ENCODE results near the gene BHLHE41.

Gene BHLHE41

GRCh38 chr12:26113853-26114719 is 10.8 kb downstream of the BHLHE41 start:
- peak; percentile 87 for DNase-seq

- peak; percentile 19 for DNase-seq
These were observed 11.6 kb downstream of the BHLHE41 start for GRCh38 chr12:26113181-26113654.

- no peak for DNase-seq
These were observed 12.1 kb downstream of the BHLHE41 start for GRCh38 chr12:26112703-26113147.

- no peak for DNase-seq
These were observed 12.6 kb downstream of the BHLHE41 start for GRCh38 chr12:26112232-26112631.

- DNase-seq, result no peak
These were observed 15.4 kb downstream of the BHLHE41 start for GRCh38 chr12:26109343-26109881.

GRCh38 chr12:26108915-26109314 is 15.9 kb downstream of the BHLHE41 start:
- DNase-seq, result no peak

- DNase-seq, result no peak
These were observed 18.5 kb downstream of the BHLHE41 start for GRCh38 chr12:26106347-26106746.

GRCh38 chr12:26102953-26103352 is 21.9 kb downstream of the BHLHE41 start:
- no peak for DNase-seq

- DNase-seq, result no peak
These were observed 23.1 kb downstream of the BHLHE41 start for GRCh38 chr12:26101763-26102162.

- DNase-seq, result no peak
These were observed 23.5 kb downstream of the BHLHE41 start for GRCh38 chr12:26101350-26101734.

- DNase-seq, result no peak
These were observed 24.0 kb downstream of the BHLHE41 start for GRCh38 chr12:26100666-26101349.

- peak; percentile 86 for DNase-seq
These were observed 27.6 kb downstream of the BHLHE41 start for GRCh38 chr12:26097046-26097878.

GRCh38 chr12:26096036-26096435 is 28.8 kb downstream of the BHLHE41 start:
- no peak for DNase-seq

- no peak for DNase-seq
These were observed 29.7 kb downstream of the BHLHE41 start for GRCh38 chr12:26095186-26095585.

GRCh38 chr12:26092346-26093105 is 32.3 kb downstream of the BHLHE41 start:
- no peak for DNase-seq

- no peak for DNase-seq
These were observed 33.0 kb downstream of the BHLHE41 start for GRCh38 chr12:26091822-26092221.

GRCh38 chr12:26090836-26091510 is 33.9 kb downstream of the BHLHE41 start:
- no peak for DNase-seq

- DNase-seq, result no peak
These were observed 35.8 kb downstream of the BHLHE41 start for GRCh38 chr12:26088998-26089397.

GRCh38 chr12:26086936-26087335 is 37.9 kb downstream of the BHLHE41 start:
- no peak for DNase-seq

- peak; percentile 24 for DNase-seq
These were observed 43.9 kb downstream of the BHLHE41 start for GRCh38 chr12:26080911-26081310.
